ENCODE measurements around the gene STOML1. TPM values are rescaled to one million over a fixed set of nuclear protein-coding genes. Genes with fewer than 3 reads are reported as not detected.

STOML1 gene
- total RNA-seq (2014; rRNA removed; shearing (Covaris generic)) (2.4 and 2.7 TPM in 2 replicates), polyA plus RNA-seq (2016; fragmentation: Nextera tagmentation; extraction: Ambion mirVana) (1.5 and 2.3 TPM in 2 replicates)
- long read RNA-seq, full-length matches to known transcripts: 2 of 4 reads
- long read RNA-seq, partial matches to known transcripts: 0 of 4 reads
- long read RNA-seq, other reads (novel, unspliced or antisense): 2 of 4 reads

GRCh38 chr15:73991726-73992593 lies at the start of gene STOML1:
STOML1 (minus strand) TSS chr15:73992295; CDS start chr15:73992223, 72 bp downstream.
- peaks cover 9% of the 10 kb centered on the region for H3K4me1 ChIP-seq (ENCODE audit: insufficient read depth)
- no peaks in the 10 kb centered on the region for H3K36me3 Mint-ChIP-seq (ENCODE audit: low read depth)
- peaks cover 4% of the 10 kb centered on the region; the same call in 1 of the 2 replicates for H3K27me3 ChIP-seq (ENCODE audit: insufficient read depth)
- H3F3A ChIP-seq (replicated peaks; ENCODE audit: low read depth): no peaks in the 10 kb centered on the region
- H3K4me2 ChIP-seq: peak within 1 kb of the TSS; percentile 91
- DNase-seq (ENCODE audit: low spot score): peak; percentile 97
- no peaks in the 10 kb centered on the region for H4K20me1 ChIP-seq (replicated peaks; ENCODE audit: insufficient read depth)
- H3K36me3 ChIP-seq (ENCODE audit: insufficient read depth): no peaks in the 10 kb centered on the region
- H3K4me1 Mint-ChIP-seq: peaks cover 15% of the 10 kb centered on the region; the same call in 2 of the 3 replicates
- peak within 1 kb of the TSS; percentile 71 for H3K4me3 Mint-ChIP-seq
- no peak within 1 kb of the TSS for H3K27ac Mint-ChIP-seq
- H3K9me2 ChIP-seq (ENCODE audit: insufficient read depth): no peaks in the 10 kb centered on the region
- no peaks in the 10 kb centered on the region for H3K9me3 Mint-ChIP-seq
- no peak for TF ChIP-seq ZNF331 (CRISPR knock-in tag; IDR thresholded peaks at IDR 0.05; ENCODE audit: low read depth)
- no peak for TF ChIP-seq REST (IDR thresholded peaks at IDR 0.05; ENCODE audit: unreplicated experiment)
- peak; percentile 67; the same call in 1 of the 2 replicates for TF ChIP-seq ETS1 (IDR thresholded peaks at IDR 0.05)
- TF ChIP-seq EZH2 (IDR thresholded peaks at IDR 0.05; ENCODE audit: low read depth, unreplicated experiment): no peak
- TF ChIP-seq NANOG (IDR thresholded peaks at IDR 0.05; ENCODE audit: borderline replicate concordance): no peak
- TF ChIP-seq POLR2AphosphoS5 (IDR thresholded peaks at IDR 0.05; ENCODE audit: low read depth): peak; percentile 51
- TF ChIP-seq JUNB (IDR thresholded peaks at IDR 0.05; ENCODE audit: unreplicated experiment): no peak
- no peak for TF ChIP-seq STAT1 (IDR thresholded peaks at IDR 0.05; ENCODE audit: unreplicated experiment)
- TF ChIP-seq CTCF (conservative IDR thresholded peaks at IDR 0.05; ENCODE audit: low read depth in 2 of 2): peak; percentile 71 to 80
- no peak for TF ChIP-seq ZNF114 (CRISPR knock-in tag; IDR thresholded peaks at IDR 0.05)
- no peak for TF ChIP-seq ZNF462 (CRISPR knock-in tag; IDR thresholded peaks at IDR 0.05)
- TF ChIP-seq EZH2phosphoT487 (IDR thresholded peaks at IDR 0.05; ENCODE audit: unreplicated experiment): no peak
- peak; percentile 58 for TF ChIP-seq CREB1 (CRISPR knock-in tag; IDR thresholded peaks at IDR 0.05; ENCODE audit: low read depth)
- ATAC-seq: peak; percentile 70
- peaks cover 21% of the 10 kb centered on the region for H3K27me3 Mint-ChIP-seq (ENCODE audit: insufficient read depth, low read depth, poor library complexity)
- peak within 1 kb of the TSS; percentile 86 for H3K4me3 ChIP-seq
- H2AFZ ChIP-seq: peak within 1 kb of the TSS; percentile 88
- H3K27ac ChIP-seq (ENCODE audit: low read depth): no peak within 1 kb of the TSS
- peaks cover 19% of the 10 kb centered on the region for H3K79me2 ChIP-seq (replicated peaks; ENCODE audit: insufficient read depth)
